Coronary artery (tissue), 2 donors: ENCODE measurements around the gene SFT2D1.
"Not testable (repeated sequence)": the region's sequence is repeated elsewhere in the genome, so short reads cannot be mapped to it uniquely, and the experiment has no call there.

Source experiments
- DNase-seq: peaks from one replicate; pipeline ENCODE4 v3.0.0-alpha.2; 2017; ENCODE audit warnings: low spot score
- H3K27ac ChIP-seq, 2 donors: fragments of 200-600 bp; sonication (generic); one replicate each; pipeline ENCODE4 v1.5.1; 2016 to 2019
- H3K4me3 ChIP-seq: fragments of 200-600 bp; sonication (generic); 2 replicates; pipeline ENCODE4 v1.5.1; 2016; ENCODE audit warnings: mild to moderate bottlenecking, moderate library complexity
- CTCF ChIP-seq: fragments of 200-600 bp; sonication (generic); IDR thresholded peaks from one replicate; pipeline ENCODE4 v1.5.1; 2019; ENCODE audit warnings: antibody characterized with exemption

The SFT2D1 gene

GRCh38 chr6:166364456-166364855 is 22.1 kb upstream of the SFT2D1 start:
- DNase-seq = no peak
- H3K4me3 ChIP-seq = peak overlapping the region; percentile 24
- H3K27ac ChIP-seq = peak overlapping the region; percentile 77 to 87
- no peak for TF ChIP-seq CTCF

- H3K4me3 ChIP-seq, DNase-seq, H3K27ac ChIP-seq: not testable (repeated sequence)
Measured at GRCh38 chr6:166362427-166362826, 20.1 kb upstream of the SFT2D1 start.

- no peak for DNase-seq
- H3K27ac ChIP-seq = no peak overlapping the region
- no peak for TF ChIP-seq CTCF
Measured at GRCh38 chr6:166361077-166361429, 18.7 kb upstream of the SFT2D1 start.

GRCh38 chr6:166360243-166361076 is 18.1 kb upstream of the SFT2D1 start:
- no peak for DNase-seq
- H3K27ac ChIP-seq = no peak overlapping the region
- no peak for TF ChIP-seq CTCF

More at GRCh38 chr6:166361077-166361429, 18.7 kb upstream of the SFT2D1 start:
- no peak overlapping the region for H3K4me3 ChIP-seq

GRCh38 chr6:166355552-166355951 is 13.2 kb upstream of the SFT2D1 start:
- no peak overlapping the region for H3K27ac ChIP-seq
- no peak for TF ChIP-seq CTCF
- no peak overlapping the region for H3K4me3 ChIP-seq
- DNase-seq = no peak

More at GRCh38 chr6:166360243-166361076, 18.1 kb upstream of the SFT2D1 start:
- H3K4me3 ChIP-seq = no peak overlapping the region

- H3K27ac ChIP-seq = no peak overlapping the region
- no peak for DNase-seq
- TF ChIP-seq CTCF = no peak
- no peak overlapping the region for H3K4me3 ChIP-seq
Measured at GRCh38 chr6:166354965-166355364, 12.6 kb upstream of the SFT2D1 start.

GRCh38 chr6:166354143-166354542 is 11.8 kb upstream of the SFT2D1 start:
- H3K27ac ChIP-seq = no peak overlapping the region
- no peak for DNase-seq
- no peak for TF ChIP-seq CTCF
- H3K4me3 ChIP-seq = no peak overlapping the region
